Mesothelial cell of epicardium (in vitro differentiated cells): ENCODE data around the gene MAP3K21. TPM values are rescaled to one million over a fixed set of nuclear protein-coding genes. Genes with fewer than 3 reads are reported as not detected.
A peak's percentile ranks its signal among the peaks of the same experiment; 100 is the strongest.

Experiments
- DNase-seq, 2 experiments: peaks; one replicate each; pipeline ENCODE4 v3.0.0; 2021; ENCODE audit warnings: low spot score in 2 of 2; ENCODE audit not compliant: unreplicated experiment in 2 of 2
- H3K27ac Mint-ChIP-seq: 2 replicates; pipeline ENCODE4 v1.8.0; 2021; ENCODE audit warnings: mixed read lengths
- H3K27me3 Mint-ChIP-seq: 2 replicates; pipeline ENCODE4 v1.8.0; 2021; ENCODE audit warnings: low read depth, mixed read lengths
- H3K36me3 Mint-ChIP-seq: 2 replicates; pipeline ENCODE4 v1.8.0; 2021; ENCODE audit warnings: mixed read lengths
- H3K4me1 Mint-ChIP-seq: 2 replicates; pipeline ENCODE4 v1.8.0; 2021; ENCODE audit warnings: mixed read lengths
- H3K4me3 Mint-ChIP-seq: 2 replicates; pipeline ENCODE4 v1.8.0; 2021; ENCODE audit warnings: mild to moderate bottlenecking, moderate library complexity, mixed read lengths
- H3K9me3 Mint-ChIP-seq: 2 replicates; pipeline ENCODE4 v1.8.0; 2021; ENCODE audit warnings: mixed read lengths
- CTCF ChIP-seq: fragments of 200-600 bp; sonication (generic); IDR thresholded peaks from one replicate; pipeline ENCODE4 v1.5.0; 2021; ENCODE audit warnings: antibody characterized with exemption; ENCODE audit not compliant: unreplicated experiment
- total RNA-seq: library from RNA; stranded (reverse); gene quantifications from 3 replicates; pipeline ENCODE4 v1.2.1, GENCODE V29; 2021

MAP3K21 gene
- total RNA-seq, 1 donor from 2014 or later: 6.6 TPM

- Mint-ChIP-seq H3K9me3 (peaks cover 27% of the 10 kb centered on the region), H3K4me1 (peaks cover 22% of the 10 kb centered on the region), H3K36me3 (peaks cover 3% of the 10 kb centered on the region), H3K4me3 (no peak overlapping the region), H3K27me3 (peaks cover under 1% of the 10 kb centered on the region), H3K27ac (peak overlapping the region; percentile 62)
- TF ChIP-seq CTCF: no peak
- DNase-seq: no peak
Measured at GRCh38 chr1:233432916-233433315, 105.4 kb downstream of the MAP3K21 start.

- Mint-ChIP-seq H3K4me1 (peaks cover 22% of the 10 kb centered on the region), H3K9me3 (peaks cover 27% of the 10 kb centered on the region), H3K36me3 (peaks cover 3% of the 10 kb centered on the region), H3K4me3 (no peak overlapping the region), H3K27ac (peak overlapping the region; percentile 62), H3K27me3 (peaks cover 6% of the 10 kb centered on the region)
- DNase-seq: no peak
- TF ChIP-seq CTCF: no peak
Measured at GRCh38 chr1:233433436-233434210, 106.1 kb downstream of the MAP3K21 start.

Other genes with a start within 250 kb of the MAP3K21 start
- 26.8 to 28.4 TPM (median 27.4 TPM) in 3 replicates for gene PCNX2, start 32.0 kb upstream of the MAP3K21 start, total RNA-seq